Measurements from ENCODE around the gene FAM20A. TPM values are rescaled to one million over a fixed set of nuclear protein-coding genes. Genes with fewer than 3 reads are reported as not detected.

FAM20A gene
- total RNA-seq, 1 donor from 2014 or later, result 38.7 TPM

DNA sequence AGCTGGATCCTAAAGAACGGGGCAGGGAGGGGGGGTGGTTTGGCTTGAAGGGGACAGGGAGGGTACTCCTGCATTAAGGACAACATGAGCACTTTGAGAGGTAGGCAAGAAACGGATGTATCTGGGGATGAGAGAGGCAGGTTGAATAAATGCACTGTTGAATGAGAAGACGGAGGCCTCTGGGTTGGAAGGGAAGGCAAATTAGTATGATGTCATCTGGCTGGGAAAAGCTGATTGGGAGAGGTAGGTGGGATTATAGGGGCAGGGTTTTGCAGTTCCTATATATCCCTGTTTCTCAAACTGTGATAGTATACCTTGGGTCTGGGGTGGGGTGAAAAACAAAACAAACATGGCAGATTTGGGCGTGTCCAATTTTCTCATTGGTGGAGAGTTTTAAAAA lies 44.6 kb downstream of the FAM20A start:
- peaks cover 16% of the 10 kb centered on the region for H3K36me3 ChIP-seq
- intact Hi-C loops (cut with DNase I), result no loop called here
- no peaks in the 10 kb centered on the region for H3K27me3 ChIP-seq (ENCODE audit: low read depth)
- TF ChIP-seq, protein P1, sequence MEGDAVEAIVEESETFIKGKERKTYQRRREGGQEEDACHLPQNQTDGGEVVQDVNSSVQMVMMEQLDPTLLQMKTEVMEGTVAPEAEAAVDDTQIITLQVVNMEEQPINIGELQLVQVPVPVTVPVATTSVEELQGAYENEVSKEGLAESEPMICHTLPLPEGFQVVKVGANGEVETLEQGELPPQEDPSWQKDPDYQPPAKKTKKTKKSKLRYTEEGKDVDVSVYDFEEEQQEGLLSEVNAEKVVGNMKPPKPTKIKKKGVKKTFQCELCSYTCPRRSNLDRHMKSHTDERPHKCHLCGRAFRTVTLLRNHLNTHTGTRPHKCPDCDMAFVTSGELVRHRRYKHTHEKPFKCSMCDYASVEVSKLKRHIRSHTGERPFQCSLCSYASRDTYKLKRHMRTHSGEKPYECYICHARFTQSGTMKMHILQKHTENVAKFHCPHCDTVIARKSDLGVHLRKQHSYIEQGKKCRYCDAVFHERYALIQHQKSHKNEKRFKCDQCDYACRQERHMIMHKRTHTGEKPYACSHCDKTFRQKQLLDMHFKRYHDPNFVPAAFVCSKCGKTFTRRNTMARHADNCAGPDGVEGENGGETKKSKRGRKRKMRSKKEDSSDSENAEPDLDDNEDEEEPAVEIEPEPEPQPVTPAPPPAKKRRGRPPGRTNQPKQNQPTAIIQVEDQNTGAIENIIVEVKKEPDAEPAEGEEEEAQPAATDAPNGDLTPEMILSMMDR (IDR thresholded peaks at IDR 0.05), result no peak
- H3K4me3 ChIP-seq, result no peak overlapping the region
- H3K9me3 ChIP-seq, result no peaks in the 10 kb centered on the region
- no peak for DNase-seq
- no peak for ATAC-seq
- H3K4me1 ChIP-seq, result no peaks in the 10 kb centered on the region
- H3K27ac ChIP-seq, result no peak overlapping the region

DNA sequence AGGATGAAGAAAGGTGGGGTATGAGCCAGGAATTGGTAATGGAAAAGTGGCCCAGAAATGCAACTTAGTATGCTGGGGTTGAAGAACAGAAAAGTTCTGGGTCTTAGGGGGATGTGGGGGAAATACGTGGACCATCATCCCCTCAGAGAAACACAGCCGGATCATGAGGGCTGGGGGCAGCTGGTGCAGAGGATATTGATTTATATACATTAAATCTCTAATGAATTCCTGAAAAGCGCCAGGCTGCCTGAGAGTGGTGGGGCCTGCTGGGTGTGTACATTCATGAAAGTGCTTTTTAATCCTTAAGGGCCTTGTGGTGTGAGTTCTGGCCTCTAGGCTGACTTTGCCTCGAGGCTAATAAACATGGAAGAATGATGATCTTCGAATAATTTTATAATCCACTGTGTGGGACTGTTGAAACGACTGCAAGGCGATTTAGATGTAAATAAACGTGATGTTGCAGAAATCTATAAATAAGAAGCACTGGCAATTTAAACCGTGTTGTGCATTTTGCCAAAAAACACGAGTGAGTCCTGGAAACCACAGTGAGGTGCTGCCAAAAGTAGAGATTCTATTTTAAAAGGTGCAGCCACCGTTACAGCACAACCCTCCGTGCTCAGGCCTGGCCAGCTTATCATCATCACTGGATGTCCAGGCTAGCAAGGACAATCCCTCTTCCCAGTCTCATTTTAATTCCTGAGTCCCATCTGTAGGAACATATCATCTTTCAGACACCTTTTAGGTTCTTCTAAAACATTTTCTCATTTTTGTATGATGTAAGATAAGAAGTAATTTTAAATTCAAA lies 56.9 kb downstream of the FAM20A start:
- H3K27me3 ChIP-seq (ENCODE audit: low read depth), result no peaks in the 10 kb centered on the region
- peaks cover 29% of the 10 kb centered on the region for H3K4me1 ChIP-seq
- intact Hi-C loops (cut with DNase I), result no loop called here
- no peak overlapping the region for H3K4me3 ChIP-seq
- TF ChIP-seq, protein P1 (IDR thresholded peaks at IDR 0.05), result no peak
- H3K9me3 ChIP-seq, result no peaks in the 10 kb centered on the region
- peaks cover 12% of the 10 kb centered on the region for H3K36me3 ChIP-seq
- peak overlapping the region; percentile 82 for H3K27ac ChIP-seq
- ATAC-seq, result no peak
- no peak for DNase-seq

DNA sequence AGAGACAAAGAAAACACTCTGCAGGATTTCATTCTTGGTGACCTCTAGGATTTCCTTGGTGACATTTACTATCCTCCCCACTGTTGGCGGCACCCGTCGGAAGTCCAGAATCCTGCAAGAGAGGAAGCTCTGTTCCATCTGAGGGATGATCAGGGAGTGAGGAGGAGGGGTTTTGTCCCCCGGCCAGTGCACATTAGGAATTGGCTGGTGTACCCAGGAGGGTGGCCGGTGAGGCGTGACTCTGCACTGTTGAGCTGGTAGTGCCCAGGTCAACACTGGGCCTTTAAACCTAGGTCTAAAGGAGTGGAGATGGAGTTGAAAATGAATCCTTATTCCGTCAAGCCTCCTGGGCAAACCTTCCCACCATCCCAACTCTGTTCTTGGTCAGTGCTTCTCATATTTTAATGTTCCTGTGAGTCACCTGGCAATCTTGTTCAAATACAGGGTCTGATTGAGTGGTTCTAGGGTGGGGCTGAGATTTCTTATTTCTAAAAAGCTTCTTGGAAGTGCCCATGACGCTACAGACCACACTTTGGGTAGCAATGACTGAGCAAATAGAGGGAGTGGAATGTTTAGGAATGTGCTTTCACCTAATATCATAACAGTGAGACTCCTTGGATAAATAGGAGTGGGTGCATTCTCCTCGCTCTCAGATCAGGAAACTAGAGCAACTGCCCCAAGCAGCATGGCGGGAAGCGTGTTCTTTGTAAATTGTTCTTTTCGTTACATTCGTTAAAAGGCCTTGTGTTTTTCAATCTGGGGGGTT lies 58.3 kb downstream of the FAM20A start:
- H3K4me3 ChIP-seq, result no peak overlapping the region
- no peak for DNase-seq
- peaks cover 32% of the 10 kb centered on the region for H3K4me1 ChIP-seq
- no peaks in the 10 kb centered on the region for H3K27me3 ChIP-seq (ENCODE audit: low read depth)
- peaks cover 22% of the 10 kb centered on the region for H3K36me3 ChIP-seq
- peak; percentile 84 to 89 for ATAC-seq
- peak overlapping the region; percentile 82 for H3K27ac ChIP-seq
- intact Hi-C loops (cut with DNase I), result no loop called here
- no peaks in the 10 kb centered on the region for H3K9me3 ChIP-seq
- TF ChIP-seq, protein P1 (IDR thresholded peaks at IDR 0.05), result no peak

DNA sequence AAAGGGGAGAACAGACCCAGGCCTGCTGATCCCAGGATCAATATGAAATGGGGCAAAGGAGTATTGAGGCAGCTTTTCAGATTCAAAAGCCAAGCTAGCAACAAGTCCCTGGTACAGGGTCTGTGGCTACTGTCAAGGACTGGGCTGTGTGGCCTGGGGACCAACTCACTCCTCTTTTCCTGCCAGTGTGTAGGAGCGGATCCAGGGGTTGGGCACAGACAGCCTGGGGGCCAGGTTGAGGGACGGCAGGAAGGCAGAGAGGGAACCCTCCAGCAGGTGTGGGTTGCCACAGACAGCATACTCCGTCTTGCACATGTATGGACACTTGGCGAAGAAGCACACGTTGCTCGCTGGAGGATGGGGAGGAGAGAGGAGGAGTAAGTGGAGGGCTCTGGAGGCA lies 59.4 kb downstream of the FAM20A start:
- ATAC-seq, result no peak
- Histone ChIP-seq H3K4me1 (peaks cover 32% of the 10 kb centered on the region), H3K9me3 (no peaks in the 10 kb centered on the region), H3K27me3 (ENCODE audit: low read depth) (no peaks in the 10 kb centered on the region), H3K27ac (peak overlapping the region; percentile 69), H3K36me3 (peaks cover 32% of the 10 kb centered on the region), H3K4me3 (no peak overlapping the region)
- intact Hi-C loops (cut with DNase I), result no loop called here
- no peak for DNase-seq
- TF ChIP-seq, protein P1 (IDR thresholded peaks at IDR 0.05), result no peak

DNA sequence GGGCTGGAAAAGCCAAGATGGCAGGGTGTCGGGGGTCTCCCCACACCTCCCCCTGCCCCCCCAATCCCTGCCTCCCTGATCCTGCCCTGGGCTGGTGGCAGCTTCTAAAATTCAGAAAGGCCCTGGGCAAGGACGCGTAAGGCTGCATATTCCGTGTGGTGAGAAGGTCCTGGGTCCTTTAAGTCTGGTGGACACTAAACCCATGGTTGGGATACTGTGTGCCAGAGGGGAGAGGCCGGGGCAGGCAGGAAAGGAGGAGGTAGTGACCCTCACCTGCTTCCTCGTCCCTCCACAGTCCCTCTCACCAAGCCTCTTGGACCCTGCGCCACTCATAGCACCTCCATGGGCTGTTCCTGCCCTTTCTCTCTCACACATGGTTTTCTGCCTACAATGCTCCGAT lies 60.2 kb downstream of the FAM20A start:
- Histone ChIP-seq H3K27me3 (ENCODE audit: low read depth) (no peaks in the 10 kb centered on the region), H3K27ac (peak overlapping the region; percentile 69), H3K4me3 (no peak overlapping the region), H3K4me1 (peaks cover 32% of the 10 kb centered on the region), H3K9me3 (no peaks in the 10 kb centered on the region), H3K36me3 (peaks cover 41% of the 10 kb centered on the region)
- TF ChIP-seq, protein P1 (IDR thresholded peaks at IDR 0.05), result no peak
- DNase-seq, result no peak
- intact Hi-C loops (cut with DNase I), result no loop called here
- ATAC-seq, result no peak

Data from lower lobe of right lung (tissue), 2 donors.